ENCODE results near the gene LZIC.
"Not testable (repeated sequence)": the region's sequence is repeated elsewhere in the genome, so short reads cannot be mapped to it uniquely, and the experiment has no call there.

Gene LZIC

GRCh38 chr1:9942939-9943788 is at the start of gene LZIC, which contains the start of gene NMNAT1:
TSS of gene LZIC (minus strand) at chr1:9943391. CDS start at chr1:9936619, 6,772 bp downstream.
TSS of gene NMNAT1 (plus strand) at chr1:9943475. CDS start at chr1:9972074, 28,599 bp downstream.
- DNase-seq, result peak; percentile 84

- DNase-seq, result no peak
Observed at GRCh38 chr1:9992910-9993309, 49.7 kb upstream of the LZIC start.

- no peak for DNase-seq
Observed at GRCh38 chr1:9990944-9991343, 47.8 kb upstream of the LZIC start.

GRCh38 chr1:9989773-9990172 is 46.6 kb upstream of the LZIC start:
- no peak for DNase-seq

GRCh38 chr1:9985001-9985400 is 41.8 kb upstream of the LZIC start:
- DNase-seq, result no peak

GRCh38 chr1:9984253-9984652 is 41.1 kb upstream of the LZIC start:
- DNase-seq, result no peak

GRCh38 chr1:9960706-9961562 is 17.7 kb upstream of the LZIC start:
- no peak for DNase-seq

GRCh38 chr1:9960011-9960410 is 16.8 kb upstream of the LZIC start:
- DNase-seq, result no peak

- no peak for DNase-seq
Observed at GRCh38 chr1:9957726-9958125, 14.5 kb upstream of the LZIC start.

GRCh38 chr1:9946315-9946714 is 3.1 kb upstream of the LZIC start:
- no peak for DNase-seq

GRCh38 chr1:9942399-9942938 is 722 bp downstream of the LZIC start:
- peak; percentile 49 for DNase-seq

- no peak for DNase-seq
Observed at GRCh38 chr1:9929431-9930385, 13.5 kb downstream of the LZIC start.

GRCh38 chr1:9927259-9927658 is 15.9 kb downstream of the LZIC start:
- DNase-seq, result no peak

GRCh38 chr1:9922342-9922741 is 20.8 kb downstream of the LZIC start:
- no peak for DNase-seq

- no peak for DNase-seq
Observed at GRCh38 chr1:9920606-9921005, 22.6 kb downstream of the LZIC start.

GRCh38 chr1:9917901-9918300 is 25.3 kb downstream of the LZIC start:
- no peak for DNase-seq

- not testable (repeated sequence) for DNase-seq
Observed at GRCh38 chr1:9917495-9917894, 25.7 kb downstream of the LZIC start.

GRCh38 chr1:9916452-9916851 is 26.7 kb downstream of the LZIC start:
- no peak for DNase-seq

- no peak for DNase-seq
Observed at GRCh38 chr1:9914610-9914937, 28.6 kb downstream of the LZIC start.

GRCh38 chr1:9912264-9912936 is 30.8 kb downstream of the LZIC start:
- no peak for DNase-seq

- DNase-seq, result peak; percentile 99
Observed at GRCh38 chr1:9910423-9911178, 32.6 kb downstream of the LZIC start.
